Measurements from ENCODE around the gene SPDYE2. TPM values are rescaled to one million over a fixed set of nuclear protein-coding genes. Genes with fewer than 3 reads are reported as not detected.
"Not testable (repeated sequence)": the region's sequence is repeated elsewhere in the genome, so short reads cannot be mapped to it uniquely, and the experiment has no call there.

Gene SPDYE2
- total and polyA plus RNA-seq, 9 of the 15 experiments (the other 6 are each of a cell fraction or from before 2014, with no cell fraction given), result 0.34 to 0.76 TPM; not detected in 7

GRCh38 chr7:102510575-102510974 lies 40.5 kb upstream of the SPDYE2 start:
- POLR2A ChIA-PET; H3K4me3 ChIP-seq; ATAC-seq; H3K27me3 ChIP-seq (ENCODE audit: control insufficient read depth in 2 of 2, insufficient read depth in 2 of 2, low read length in 2 of 2); H3K4me2 ChIP-seq (ENCODE audit: insufficient read depth, low read length); CTCF ChIA-PET (ENCODE audit: low intra/inter-chr PET ratio); intact Hi-C loops (cut with micrococcal nuclease); H3K9ac ChIP-seq (ENCODE audit: insufficient read depth in 1 of 2, low read depth in 2 of 2, low read length in 2 of 2); H4K20me1 ChIP-seq (replicated peaks; ENCODE audit: control insufficient read depth, insufficient read depth, low read length); H3K27ac ChIP-seq (ENCODE audit: extremely low read depth, low read depth, low read length); in situ Hi-C loops (cut with MboI); H3K9me1 ChIP-seq (ENCODE audit: control insufficient read depth, insufficient read depth, low read length); BruUV-seq (replicated peaks); H2AFZ ChIP-seq (ENCODE audit: low read depth, low read length); FAIRE-seq; H3K79me2 ChIP-seq (ENCODE audit: control insufficient read depth, insufficient read depth, low read length); H3K36me3 ChIP-seq (ENCODE audit: control insufficient read depth, insufficient read depth, low read length); DNase-seq (ENCODE audit: extremely low read depth in 1 of 4, low spot score in 3 of 4); H3K9me3 ChIP-seq (replicated peaks; ENCODE audit: control insufficient read depth, insufficient read depth, low read depth, low read length): not testable (repeated sequence)
- 15% methylated on average over 4 of the region's 8 CpGs for WGBS (ENCODE audit: insufficient coverage, low coverage, missing lambda C conversion rate)
- H3K4me1 ChIP-seq (replicated peaks in 1 of 2; ENCODE audit: control insufficient read depth in 2 of 2, insufficient read depth in 2 of 2, low read length in 2 of 2), result peaks cover 6 to 11% of the 10 kb centered on the region in 2 experiments; a peak in 4 of 5 replicates

- H3K9ac ChIP-seq (ENCODE audit: insufficient read depth in 1 of 2, low read depth in 2 of 2, low read length in 2 of 2); intact Hi-C loops (cut with micrococcal nuclease); DNase-seq (ENCODE audit: extremely low read depth in 1 of 4, low spot score in 3 of 4); H3K9me1 ChIP-seq (ENCODE audit: control insufficient read depth, insufficient read depth, low read length); H3K27ac ChIP-seq (ENCODE audit: extremely low read depth, low read depth, low read length); H3K4me2 ChIP-seq (ENCODE audit: insufficient read depth, low read length); H3K27me3 ChIP-seq (ENCODE audit: control insufficient read depth in 2 of 2, insufficient read depth in 2 of 2, low read length in 2 of 2); H2AFZ ChIP-seq (ENCODE audit: low read depth, low read length); in situ Hi-C loops (cut with MboI); H3K9me3 ChIP-seq (replicated peaks; ENCODE audit: control insufficient read depth, insufficient read depth, low read depth, low read length); H3K79me2 ChIP-seq (ENCODE audit: control insufficient read depth, insufficient read depth, low read length); H3K36me3 ChIP-seq (ENCODE audit: control insufficient read depth, insufficient read depth, low read length); CTCF ChIA-PET (ENCODE audit: low intra/inter-chr PET ratio); H4K20me1 ChIP-seq (replicated peaks; ENCODE audit: control insufficient read depth, insufficient read depth, low read length); POLR2A ChIA-PET; BruUV-seq (replicated peaks): not testable (repeated sequence)
- ATAC-seq (peak; percentile 90), FAIRE-seq (peak; percentile 92)
- peaks cover 3 to 11% of the 10 kb centered on the region in 2 experiments; a peak in 4 of 5 replicates for H3K4me1 ChIP-seq (replicated peaks in 1 of 2; ENCODE audit: control insufficient read depth in 2 of 2, insufficient read depth in 2 of 2, low read length in 2 of 2)
- WGBS (ENCODE audit: insufficient coverage, low coverage, missing lambda C conversion rate), result no CpG with 5 or more reads among the region's 30 CpGs
- H3K4me3 ChIP-seq, result peak overlapping the region; percentile 31; the same call in 1 of the 2 replicates
Measured at GRCh38 chr7:102511860-102512522, 39.0 kb upstream of the SPDYE2 start.
